HEK293 (cell line): ENCODE measurements around the gene NUCKS1.
A peak's percentile ranks its signal among the peaks of the same experiment; 100 is the strongest.

Experiments used
- CTCF ChIA-PET: fragments of 350-600 bp; formaldehyde crosslinking; extraction: SDS; loops from one replicate; lab custom pipeline; 2021; ENCODE audit warnings: antibody characterized with exemption; lab: Yijun Ruan, JAX
- POLR2A ChIA-PET: fragments of 300-600 bp; formaldehyde crosslinking; extraction: SDS; loops from one replicate; lab custom pipeline; 2020; ENCODE audit warnings: antibody characterized with exemption, inconsistent platforms; lab: Yijun Ruan, JAX
- H3K27ac ChIP-seq: fragments of 200-500 bp; sonication (Bioruptor generic); 2 replicates; pipeline ENCODE4 v1.5.1; 2014; ENCODE audit warnings: low read depth, low read length, control low read depth, inconsistent platforms; ENCODE audit errors: extremely low read depth
- H3K36me3 ChIP-seq, 2 experiments: fragments of 200-500 bp in 1 of 2; sonication (Bioruptor generic) in 1 of 2; 1 replicate in 1 of 2; 2 replicates in 1 of 2; pipeline ENCODE4 v1.5.1; 2014 to 2017; ENCODE audit warnings: inconsistent platforms in 2 of 2, low read length in 2 of 2; ENCODE audit not compliant: control insufficient read depth in 2 of 2, insufficient read depth in 1 of 2
- H3K4me1 ChIP-seq: fragments of 200-500 bp; sonication (Bioruptor generic); 2 replicates; pipeline ENCODE4 v1.5.1; 2014; ENCODE audit warnings: mild to moderate bottlenecking, low read length, inconsistent platforms; ENCODE audit not compliant: control insufficient read depth, insufficient read depth
- H3K4me3 ChIP-seq: 2 replicates; pipeline ENCODE4 v1.5.1; 2011; ENCODE audit warnings: low read depth, mild to moderate bottlenecking, control low read depth, low read length, moderate library complexity
- H3K9me3 ChIP-seq: fragments of 200-500 bp; sonication (Bioruptor generic); 2 replicates; pipeline ENCODE4 v1.5.1; 2014; ENCODE audit warnings: low read depth, low read length, inconsistent platforms; ENCODE audit not compliant: control insufficient read depth, insufficient read depth
- GLIS2 ChIP-seq: fragments of 450-650 bp; formaldehyde crosslinking; IDR thresholded peaks from 2 replicates; pipeline ENCODE4 v1.5.1; 2016; ENCODE audit warnings: missing biosample characterization, missing genetic modification characterization
- INSM2 ChIP-seq: fragments of 450-650 bp; formaldehyde crosslinking; IDR thresholded peaks from 2 replicates; pipeline ENCODE4 v1.5.1; 2016; ENCODE audit warnings: missing biosample characterization, missing genetic modification characterization
- MEIS1 ChIP-seq: sonication (generic); formaldehyde crosslinking; IDR thresholded peaks from 2 replicates; pipeline ENCODE4 v1.8.1; 2022; ENCODE audit warnings: missing genetic modification reagents, mild to moderate bottlenecking, borderline replicate concordance
- PRDM2 ChIP-seq: fragments of 450-650 bp; formaldehyde crosslinking; IDR thresholded peaks from 2 replicates; pipeline ENCODE4 v1.5.1; 2016; ENCODE audit warnings: missing biosample characterization, missing genetic modification characterization, borderline replicate concordance
- ZBTB26 ChIP-seq: fragments of 450-650 bp; formaldehyde crosslinking; optimal IDR thresholded peaks from 2 replicates; pipeline ENCODE3; 2016; ENCODE audit warnings: missing biosample characterization, mild to moderate bottlenecking, missing genetic modification characterization
- ZBTB44 ChIP-seq: fragments of 450-650 bp; IDR thresholded peaks from 2 replicates; pipeline ENCODE4 v1.5.1; 2018; ENCODE audit warnings: missing biosample characterization, mild to moderate bottlenecking, missing genetic modification characterization
- ZBTB6 ChIP-seq: fragments of 450-650 bp; formaldehyde crosslinking; IDR thresholded peaks from 2 replicates; pipeline ENCODE4 v1.5.1; 2017; ENCODE audit warnings: missing biosample characterization, missing genetic modification characterization
- ZFHX2 ChIP-seq: fragments of 450-650 bp; formaldehyde crosslinking; conservative IDR thresholded peaks from 2 replicates; pipeline ENCODE4 v1.5.1; 2016; ENCODE audit warnings: missing biosample characterization, missing genetic modification characterization
- ZNF157 ChIP-seq: fragments of 450-650 bp; formaldehyde crosslinking; IDR thresholded peaks from 2 replicates; pipeline ENCODE4 v1.5.1; 2016; ENCODE audit warnings: missing biosample characterization, missing genetic modification characterization
- ZNF335 ChIP-seq: fragments of 450-650 bp; formaldehyde crosslinking; conservative IDR thresholded peaks from 2 replicates; pipeline ENCODE4 v1.5.1; 2016; ENCODE audit warnings: missing biosample characterization, missing genetic modification characterization
- ZNF529 ChIP-seq: fragments of 450-650 bp; formaldehyde crosslinking; IDR thresholded peaks from 2 replicates; pipeline ENCODE4 v1.5.1; 2017; ENCODE audit warnings: missing genetic modification characterization, missing biosample characterization; ENCODE audit not compliant: insufficient replicate concordance
- ZNF624 ChIP-seq: fragments of 450-650 bp; formaldehyde crosslinking; IDR thresholded peaks from 2 replicates; pipeline ENCODE4 v1.5.1; 2017; ENCODE audit warnings: missing biosample characterization, missing genetic modification characterization
- ZNF639 ChIP-seq: fragments of 450-650 bp; formaldehyde crosslinking; IDR thresholded peaks from 2 replicates; pipeline ENCODE4 v1.5.1; 2016; ENCODE audit warnings: missing biosample characterization, missing genetic modification characterization
- TF ChIP-seq, protein P1 (sequence below): fragments of 450-650 bp; formaldehyde crosslinking; IDR thresholded peaks from 2 replicates; pipeline ENCODE4 v1.5.1; 2016; ENCODE audit warnings: missing biosample characterization, missing genetic modification characterization

The NUCKS1 gene

DNA sequence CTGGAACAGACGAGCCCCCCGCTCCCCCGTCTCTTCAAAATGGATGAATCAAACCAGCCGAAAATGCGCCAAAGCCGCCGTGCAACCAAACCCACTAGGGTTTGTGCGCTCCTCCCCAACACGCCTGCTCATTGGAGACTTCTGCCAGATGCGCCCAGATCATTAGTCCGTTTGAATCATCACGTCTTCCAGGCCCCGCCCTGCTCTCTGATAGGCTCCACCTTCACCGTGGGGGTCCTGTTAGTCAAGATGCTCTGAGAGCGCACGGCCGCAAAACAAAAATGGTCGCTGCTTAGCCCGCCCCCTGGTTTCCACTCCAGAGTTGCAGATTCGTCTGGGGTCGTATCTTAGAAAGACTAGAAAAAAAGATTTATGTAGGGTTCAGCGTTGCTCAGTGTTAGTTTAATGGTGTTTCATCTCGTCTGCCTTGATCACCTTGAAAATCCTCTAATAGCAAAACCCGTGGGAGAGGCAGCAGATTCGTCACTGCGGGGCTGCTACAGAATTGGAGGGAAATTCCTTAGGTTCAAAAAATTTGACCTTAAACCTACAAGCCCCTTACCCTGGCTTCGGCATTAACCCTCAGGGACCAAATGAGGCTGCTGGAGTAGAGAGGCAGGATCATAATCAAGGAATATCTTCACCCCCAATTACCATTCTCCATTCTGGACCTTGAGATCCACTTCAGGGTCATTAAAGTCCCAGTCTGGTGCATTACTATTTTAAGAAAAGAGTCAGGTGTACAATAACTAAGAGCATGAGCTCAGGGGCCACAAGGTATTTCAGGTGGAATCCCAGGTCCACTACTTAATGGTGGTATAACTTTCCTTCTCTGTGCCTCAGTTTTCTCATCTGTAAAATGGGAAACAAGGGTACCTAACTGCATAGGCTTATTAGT, at the start of gene NUCKS1 (continued):
- TF ChIP-seq INSM2 (peak; percentile 90), ZBTB44 (tag by site-specific recombination) (0 out of 2 replicates have a peak, but pooled peaks have one; percentile 30), ZNF157 (no peak), ZFHX2 (tag by site-specific recombination) (peak; percentile 92), GLIS2 (tag by site-specific recombination) (peak; percentile 92), ZNF639 (peak; percentile 97), ZBTB6 (peak; percentile 19; the same call in 1 of the 2 replicates)
- TF ChIP-seq, protein P1, sequence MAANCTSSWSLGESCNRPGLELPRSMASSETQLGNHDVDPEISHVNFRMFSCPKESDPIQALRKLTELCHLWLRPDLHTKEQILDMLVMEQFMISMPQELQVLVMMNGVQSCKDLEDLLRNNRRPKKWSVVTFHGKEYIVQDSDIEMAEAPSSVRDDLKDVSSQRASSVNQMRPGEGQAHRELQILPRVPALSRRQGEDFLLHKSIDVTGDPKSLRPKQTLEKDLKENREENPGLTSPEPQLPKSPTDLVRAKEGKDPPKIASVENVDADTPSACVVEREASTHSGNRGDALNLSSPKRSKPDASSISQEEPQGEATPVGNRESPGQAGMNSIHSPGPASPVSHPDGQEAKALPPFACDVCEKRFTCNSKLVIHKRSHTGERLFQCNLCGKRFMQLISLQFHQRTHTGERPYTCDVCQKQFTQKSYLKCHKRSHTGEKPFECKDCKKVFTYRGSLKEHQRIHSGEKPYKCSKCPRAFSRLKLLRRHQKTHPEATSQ (tag by site-specific recombination): 0 out of 2 replicates have a peak, but pooled peaks have one; percentile 36

DNA sequence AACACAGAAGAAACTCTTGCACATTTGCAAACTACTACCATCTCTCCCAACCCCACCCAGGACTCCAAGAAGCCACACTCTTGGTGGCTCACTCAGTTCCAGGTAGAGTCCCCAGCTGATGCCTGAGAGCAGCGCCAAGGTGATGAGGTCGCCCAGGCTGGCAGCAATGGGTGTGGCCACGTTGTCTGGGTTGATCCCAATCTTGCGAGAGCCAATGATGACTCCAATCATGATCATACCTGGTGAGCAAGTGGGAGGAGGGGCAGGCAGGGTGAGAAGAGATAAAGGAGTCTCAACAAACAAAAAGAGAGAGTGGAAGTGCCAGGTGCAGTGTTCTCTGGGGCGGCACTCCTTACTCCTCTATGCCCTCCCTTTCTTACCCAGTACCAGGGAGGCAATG, 48.6 kb upstream of the NUCKS1 start:
- H3K9me3 ChIP-seq: no peaks in the 10 kb centered on the region
- H3K36me3 ChIP-seq: peaks cover under 1 to 71% of the 10 kb centered on the region in 2 experiments
- H3K4me3 ChIP-seq: no peak overlapping the region
- ChIA-PET CTCF (no interaction called here), POLR2A (no interaction called here)
- H3K4me1 ChIP-seq: no peaks in the 10 kb centered on the region
- TF ChIP-seq ZNF624 (no peak), ZNF529 (no peak), PRDM2 (tag by site-specific recombination) (no peak), ZNF335 (tag by site-specific recombination) (no peak), MEIS1 (CRISPR knock-in tag) (no peak), ZBTB26 (tag by site-specific recombination) (no peak)
- H3K27ac ChIP-seq: no peak overlapping the region
